ENCODE results near the gene HBA2.
"Not testable (repeated sequence)": the region's sequence is repeated elsewhere in the genome, so short reads cannot be mapped to it uniquely, and the experiment has no call there.

The HBA2 gene

DNA sequence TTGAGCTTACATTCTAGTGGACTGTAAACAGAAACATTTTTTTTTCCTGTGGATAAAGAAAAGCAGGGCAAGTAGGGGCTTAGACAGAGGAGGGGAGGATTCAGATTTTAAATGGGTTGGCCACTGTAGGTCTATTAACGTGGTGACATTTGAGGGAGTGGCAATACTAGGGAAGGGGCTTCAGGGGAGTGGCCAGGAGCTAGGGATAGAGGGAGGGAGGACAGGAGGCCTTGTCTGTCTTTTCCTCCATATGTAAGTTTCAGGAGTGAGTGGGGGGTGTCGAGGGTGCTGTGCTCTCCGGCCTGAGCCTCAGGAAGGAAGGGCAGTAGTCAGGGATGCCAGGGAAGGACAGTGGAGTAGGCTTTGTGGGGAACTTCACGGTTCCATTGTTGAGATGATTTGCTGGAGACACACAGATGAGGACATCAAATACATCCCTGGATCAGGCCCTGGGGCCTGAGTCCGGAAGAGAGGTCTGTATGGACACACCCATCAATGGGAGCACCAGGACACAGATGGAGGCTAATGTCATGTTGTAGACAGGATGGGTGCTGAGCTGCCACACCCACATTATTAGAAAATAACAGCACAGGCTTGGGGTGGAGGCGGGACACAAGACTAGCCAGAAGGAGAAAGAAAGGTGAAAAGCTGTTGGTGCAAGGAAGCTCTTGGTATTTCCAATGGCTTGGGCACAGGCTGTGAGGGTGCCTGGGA, 13.4 kb upstream of the HBA2 start:
- DNase-seq: no peak

- DNase-seq: not testable (repeated sequence)
These were observed 12.4 kb upstream of the HBA2 start for GRCh38 chr16:160242-160641.

DNA sequence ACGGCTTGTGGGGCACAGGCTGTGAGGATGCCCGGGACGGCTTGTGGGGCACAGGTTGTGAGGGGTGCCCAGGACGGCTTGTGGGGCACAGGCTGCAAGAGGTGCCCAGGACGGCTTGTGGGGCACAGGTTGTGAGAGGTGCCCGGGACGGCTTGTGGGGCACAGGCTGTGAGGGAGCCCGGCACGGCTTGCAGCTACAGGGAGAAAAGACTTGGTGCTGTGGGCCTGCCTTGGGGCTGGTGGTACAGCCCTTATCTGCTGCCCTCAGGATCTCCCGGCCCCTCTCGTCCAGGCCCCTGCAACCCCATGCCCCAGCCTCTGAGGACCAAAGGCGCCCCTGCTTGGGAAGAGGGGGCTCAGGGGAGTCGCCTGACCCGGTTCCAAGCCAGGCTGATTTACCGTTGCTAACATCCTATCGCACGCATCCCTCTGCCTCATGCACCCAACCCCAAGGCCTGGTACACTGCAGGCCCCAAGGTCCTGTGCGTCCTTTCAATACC, 11.9 kb upstream of the HBA2 start:
- no peak for DNase-seq

DNA sequence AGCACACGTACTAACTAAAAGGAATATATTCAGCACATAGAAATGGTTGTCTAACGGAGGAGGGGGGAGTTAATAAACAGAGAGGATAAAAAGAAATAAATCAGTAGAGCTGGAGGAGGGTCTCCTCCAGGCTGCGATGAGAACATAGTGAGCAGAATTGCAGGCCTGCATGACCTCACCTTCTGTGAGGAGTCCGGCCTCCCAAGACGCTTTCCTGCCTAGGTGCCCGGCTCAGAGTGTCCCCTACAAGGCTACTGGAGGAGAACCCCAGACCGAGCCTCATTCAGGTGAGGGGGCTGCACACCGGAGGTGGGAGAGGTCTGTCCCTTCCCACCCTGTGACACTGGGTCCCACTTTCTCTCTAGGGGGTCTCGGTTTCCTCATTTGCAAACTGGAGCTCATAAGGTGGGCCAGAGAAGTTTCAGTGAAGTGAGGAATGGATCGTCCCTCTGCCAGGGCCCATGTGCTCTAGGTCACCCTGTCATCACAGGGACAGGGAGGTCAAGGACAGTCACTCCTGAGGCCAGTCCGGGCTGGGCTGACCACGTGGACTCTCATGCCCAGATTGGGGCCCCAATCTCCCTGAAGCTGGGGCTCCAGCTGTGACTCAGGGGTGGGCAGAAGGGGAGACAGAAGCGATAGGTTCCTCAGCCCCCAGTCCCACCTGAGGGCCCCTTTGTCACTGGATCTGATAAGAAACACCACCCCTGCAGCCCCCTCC, 10.2 kb upstream of the HBA2 start:
- DNase-seq: no peak

- not testable (repeated sequence) for DNase-seq
These were observed 9.5 kb upstream of the HBA2 start for GRCh38 chr16:163139-163538.

DNA sequence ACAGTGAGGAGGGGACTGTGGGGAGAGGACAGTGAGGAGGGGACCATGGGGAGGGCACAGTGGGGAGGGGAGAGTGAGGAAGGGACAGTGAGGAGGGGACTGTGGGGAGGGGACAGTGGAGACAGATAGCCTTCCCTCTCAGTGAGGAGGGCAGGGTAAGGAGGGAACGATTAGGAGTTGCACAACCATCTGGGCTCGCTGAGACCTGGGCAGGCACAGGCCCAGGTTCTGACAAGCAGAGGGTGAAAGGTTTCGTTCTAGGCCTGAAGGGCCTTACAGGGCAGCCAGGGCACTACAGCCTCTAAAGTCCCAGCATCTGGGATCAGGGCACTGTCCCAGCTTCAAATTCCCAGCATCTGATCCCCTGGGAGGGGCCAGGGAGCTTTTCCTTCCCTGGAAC, 9.0 kb upstream of the HBA2 start:
- not testable (repeated sequence) for DNase-seq

GRCh38 chr16:164134-164823, 8.4 kb upstream of the HBA2 start:
- not testable (repeated sequence) for DNase-seq

DNA sequence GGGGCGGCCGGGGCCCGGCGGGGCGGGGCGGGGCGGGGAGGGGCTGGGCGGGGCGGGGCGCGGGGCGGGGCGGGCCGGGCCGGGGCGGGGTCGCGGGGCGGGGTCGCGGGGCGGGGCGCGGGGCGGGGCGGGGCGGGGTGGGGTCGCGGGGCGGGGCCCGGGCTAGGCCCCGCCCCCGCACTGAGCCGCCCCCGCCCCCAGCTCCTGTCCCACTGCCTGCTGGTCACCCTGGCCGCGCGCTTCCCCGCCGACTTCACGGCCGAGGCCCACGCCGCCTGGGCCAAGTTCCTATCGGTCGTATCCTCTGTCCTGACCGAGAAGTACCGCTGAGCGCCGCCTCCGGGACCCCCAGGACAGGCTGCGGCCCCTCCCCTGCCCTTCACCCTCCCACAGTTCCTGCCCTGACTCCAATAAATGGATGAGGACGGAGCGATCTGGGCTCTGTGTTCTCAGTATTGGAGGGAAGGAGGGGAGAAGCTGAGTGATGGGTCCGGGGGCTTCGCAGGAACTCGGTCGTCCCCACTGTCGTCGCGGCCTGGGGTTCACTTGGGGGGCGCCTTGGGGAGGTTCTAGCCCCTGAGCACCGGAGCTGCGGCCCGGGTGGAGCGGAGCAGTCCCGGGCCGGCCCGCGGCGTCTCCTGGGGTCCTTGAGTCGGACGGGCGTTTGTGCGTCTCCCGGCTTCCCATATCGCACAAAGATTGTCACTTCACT, 7.7 kb upstream of the HBA2 start:
- no peak for DNase-seq

DNA sequence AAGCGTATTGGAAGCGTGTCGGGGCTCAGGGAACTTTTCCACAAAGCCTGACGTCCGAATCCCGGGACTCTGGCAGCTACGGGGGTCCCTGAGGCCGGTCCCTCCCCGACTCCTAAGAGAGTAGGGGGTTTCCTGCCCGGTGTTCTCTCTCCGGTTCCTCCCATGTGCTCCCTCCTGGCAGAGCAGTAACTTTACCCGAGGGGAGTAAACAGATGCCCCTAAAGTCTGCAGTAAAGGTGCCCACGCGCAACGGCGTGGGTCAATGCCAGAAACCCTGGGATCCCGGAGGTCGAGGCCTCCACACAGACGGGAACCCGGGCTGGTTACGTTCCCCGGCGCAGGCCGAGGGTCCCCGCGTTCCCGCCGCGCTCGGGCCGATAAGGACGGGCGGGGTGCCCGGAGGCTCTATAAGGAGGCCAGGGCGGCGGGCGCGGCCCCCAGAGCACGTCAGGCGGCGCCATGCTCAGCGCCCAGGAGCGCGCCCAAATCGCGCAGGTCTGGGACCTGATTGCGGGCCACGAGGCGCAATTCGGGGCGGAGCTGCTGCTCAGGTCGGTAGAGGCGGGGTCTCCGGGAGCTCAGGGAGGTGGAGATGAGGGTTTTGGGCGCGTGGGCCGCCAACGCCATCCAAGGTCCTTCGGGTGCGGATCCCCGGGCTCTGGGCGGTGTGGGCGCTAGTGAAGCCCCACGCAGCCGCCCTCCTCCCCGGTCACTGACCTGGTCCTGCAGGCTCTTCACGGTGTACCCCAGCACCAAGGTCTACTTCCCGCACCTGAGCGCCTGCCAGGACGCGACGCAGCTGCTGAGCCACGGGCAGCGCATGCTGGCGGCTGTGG, 6.9 kb upstream of the HBA2 start, which contains the start of gene HBM:
Gene HBM, plus strand, starts transcription at position 440 of the 836 bp plus-strand sequence. Its CDS starts 20 bp downstream, at position 460.
- no peak for DNase-seq

GRCh38 chr16:166375-167121, 6.1 kb upstream of the HBA2 start:
- DNase-seq: no peak

DNA sequence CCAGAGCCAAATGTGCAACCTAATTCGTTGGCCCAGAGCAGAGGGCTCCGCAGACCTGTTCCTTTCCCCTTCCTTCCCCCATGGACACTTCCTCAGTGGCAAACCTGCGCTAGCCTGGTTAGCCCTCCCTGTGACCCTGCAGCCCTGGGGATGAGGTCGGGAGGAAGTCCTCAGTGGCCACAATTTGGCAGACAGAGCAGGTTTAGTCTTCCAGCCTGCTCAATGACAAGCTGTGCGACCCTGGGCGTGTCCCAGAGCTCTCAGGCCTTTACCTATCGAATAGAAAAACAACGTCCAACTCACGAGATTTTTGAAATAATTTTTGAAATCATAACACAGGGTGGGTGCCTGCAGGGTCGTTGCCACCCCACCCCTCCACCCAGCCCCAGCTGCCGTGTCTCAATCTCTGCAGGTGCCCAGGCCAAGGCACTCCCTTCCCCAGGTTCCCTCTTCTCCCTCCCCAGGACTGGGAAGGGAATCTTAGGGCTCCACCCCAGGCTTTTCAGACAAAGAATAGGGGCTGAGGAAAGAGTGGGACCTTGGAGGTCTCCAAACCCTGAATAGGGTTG, 5.5 kb upstream of the HBA2 start:
- DNase-seq: no peak

DNA sequence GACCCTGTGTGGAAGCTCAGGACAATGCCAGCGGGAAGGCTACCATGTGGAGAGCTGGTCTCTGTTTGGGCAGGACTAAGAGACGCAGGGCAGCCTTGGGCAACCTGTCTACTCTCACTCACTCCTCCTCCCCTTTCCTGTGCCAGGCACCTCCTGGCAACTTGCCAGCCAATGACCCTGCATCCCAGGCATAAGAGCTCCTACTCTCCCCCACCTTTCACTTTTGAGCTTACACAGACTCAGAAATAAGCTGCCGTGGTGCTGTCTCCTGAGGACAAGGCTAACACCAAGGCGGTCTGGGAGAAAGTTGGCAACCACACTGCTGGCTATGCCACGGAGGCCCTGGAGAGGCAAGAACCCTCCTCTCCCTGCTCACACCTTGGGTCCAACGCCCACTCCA, 4.3 kb upstream of the HBA2 start:
- no peak for DNase-seq

- no peak for DNase-seq
These were observed 3.7 kb upstream of the HBA2 start for GRCh38 chr16:169014-169413.

DNA sequence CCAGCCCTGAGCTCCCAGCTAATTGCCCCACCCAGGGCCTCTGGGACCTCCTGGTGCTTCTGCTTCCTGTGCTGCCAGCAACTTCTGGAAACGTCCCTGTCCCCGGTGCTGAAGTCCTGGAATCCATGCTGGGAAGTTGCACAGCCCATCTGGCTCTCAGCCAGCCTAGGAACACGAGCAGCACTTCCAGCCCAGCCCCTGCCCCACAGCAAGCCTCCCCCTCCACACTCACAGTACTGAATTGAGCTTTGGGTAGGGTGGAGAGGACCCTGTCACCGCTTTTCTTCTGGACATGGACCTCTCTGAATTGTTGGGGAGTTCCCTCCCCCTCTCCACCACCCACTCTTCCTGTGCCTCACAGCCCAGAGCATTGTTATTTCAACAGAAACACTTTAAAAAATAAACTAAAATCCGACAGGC, 2.6 kb upstream of the HBA2 start:
- DNase-seq: peak; percentile 3

DNA sequence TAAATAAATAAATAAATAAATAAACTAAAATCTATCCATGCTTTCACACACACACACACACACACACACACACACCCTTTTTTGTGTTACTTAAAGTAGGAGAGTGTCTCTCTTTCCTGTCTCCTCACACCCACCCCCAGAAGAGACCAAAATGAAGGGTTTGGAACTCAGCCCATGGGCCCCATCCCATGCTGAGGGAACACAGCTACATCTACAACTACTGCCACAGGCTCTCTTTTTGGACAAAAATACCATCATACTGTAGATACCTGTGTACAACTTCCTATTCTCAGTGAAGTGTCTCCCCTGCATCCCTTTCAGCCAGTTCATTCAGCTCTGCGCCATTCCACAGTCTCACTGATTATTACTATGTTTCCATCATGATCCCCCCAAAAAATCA, 1.9 kb upstream of the HBA2 start:
- no peak for DNase-seq

GRCh38 chr16:173211-173854, 657 bp downstream of the HBA2 start:
- DNase-seq: not testable (repeated sequence)

DNA sequence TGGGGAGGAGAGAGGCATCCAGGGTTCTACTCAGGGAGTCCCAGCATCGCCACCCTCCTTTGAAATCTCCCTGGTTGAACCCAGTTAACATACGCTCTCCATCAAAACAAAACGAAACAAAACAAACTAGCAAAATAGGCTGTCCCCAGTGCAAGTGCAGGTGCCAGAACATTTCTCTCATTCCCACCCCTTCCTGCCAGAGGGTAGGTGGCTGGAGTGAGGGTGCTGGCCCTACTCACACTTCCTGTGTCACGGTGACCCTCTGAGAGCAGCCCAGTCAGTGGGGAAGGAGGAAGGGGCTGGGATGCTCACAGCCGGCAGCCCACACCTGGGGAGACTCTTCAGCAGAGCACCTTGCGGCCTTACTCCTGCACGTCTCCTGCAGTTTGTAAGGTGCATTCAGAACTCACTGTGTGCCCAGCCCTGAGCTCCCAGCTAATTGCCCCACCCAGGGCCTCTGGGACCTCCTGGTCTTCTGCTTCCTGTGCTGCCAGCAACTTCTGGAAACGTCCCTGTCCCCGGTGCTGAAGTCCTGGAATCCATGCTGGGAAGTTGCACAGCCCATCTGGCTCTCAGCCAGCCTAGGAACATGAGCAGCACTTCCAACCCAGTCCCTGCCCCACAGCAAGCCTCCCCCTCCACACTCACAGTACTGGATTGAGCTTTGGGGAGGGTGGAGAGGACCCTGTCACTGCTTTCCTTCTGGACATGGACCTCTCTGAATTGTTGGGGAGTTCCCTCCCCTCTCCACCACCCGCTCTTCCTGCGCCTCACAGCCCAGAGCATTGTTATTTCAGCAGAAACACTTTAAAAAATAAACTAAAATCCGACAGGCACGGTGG, 1.5 kb downstream of the HBA2 start:
- DNase-seq: peak; percentile 5

- no peak for DNase-seq
These were observed 2.6 kb downstream of the HBA2 start for GRCh38 chr16:175011-175949.

All from HCEC 1CT (cell line).